Nephron progenitor cell (in vitro differentiated cells): ENCODE data around the gene COPA.

ENCODE experiments used
- DNase-seq: peaks from one replicate; pipeline ENCODE4 v3.0.0; 2021
- H3K27ac Mint-ChIP-seq: 2 replicates; pipeline ENCODE4 v1.8.0; 2021; ENCODE audit warnings: mild to moderate bottlenecking, moderate library complexity, mixed read lengths
- H3K27me3 Mint-ChIP-seq: 2 replicates; pipeline ENCODE4 v1.8.0; 2021; ENCODE audit warnings: mild to moderate bottlenecking, low read depth, mixed read lengths; ENCODE audit not compliant: poor library complexity
- H3K36me3 Mint-ChIP-seq: 2 replicates; pipeline ENCODE4 v1.8.0; 2021; ENCODE audit warnings: low read depth, mixed read lengths
- H3K4me1 Mint-ChIP-seq: 2 replicates; pipeline ENCODE4 v1.8.0; 2021; ENCODE audit warnings: mixed read lengths
- H3K4me3 Mint-ChIP-seq: 2 replicates; pipeline ENCODE4 v1.8.0; 2021; ENCODE audit warnings: mild to moderate bottlenecking, moderate library complexity, mixed read lengths
- H3K9me3 Mint-ChIP-seq: 2 replicates; pipeline ENCODE4 v1.8.0; 2021; ENCODE audit warnings: mild to moderate bottlenecking, moderate library complexity, mixed read lengths
- CTCF ChIP-seq: fragments of 200-600 bp; sonication (generic); IDR thresholded peaks from 2 replicates; pipeline ENCODE4 v1.5.0; 2021; ENCODE audit warnings: antibody characterized with exemption

Gene COPA

GRCh38 chr1:160369087-160369486 lies 26.0 kb upstream of the COPA start:
- no peak for DNase-seq
- Mint-ChIP-seq H3K36me3 (no peaks in the 10 kb centered on the region), H3K9me3 (no peaks in the 10 kb centered on the region), H3K27me3 (peaks cover 6% of the 10 kb centered on the region), H3K4me3 (no peak overlapping the region), H3K4me1 (peaks cover 44% of the 10 kb centered on the region), H3K27ac (no peak overlapping the region)
- no peak for TF ChIP-seq CTCF

GRCh38 chr1:160367934-160368923 lies 25.2 kb upstream of the COPA start:
- Mint-ChIP-seq H3K9me3 (no peaks in the 10 kb centered on the region), H3K36me3 (no peaks in the 10 kb centered on the region), H3K27ac (no peak overlapping the region), H3K27me3 (peaks cover 6% of the 10 kb centered on the region), H3K4me1 (peaks cover 46% of the 10 kb centered on the region), H3K4me3 (no peak overlapping the region)
- no peak for TF ChIP-seq CTCF
- DNase-seq, result no peak

- TF ChIP-seq CTCF, result no peak
- Mint-ChIP-seq H3K27me3 (peaks cover 6% of the 10 kb centered on the region), H3K27ac (no peak overlapping the region), H3K36me3 (no peaks in the 10 kb centered on the region), H3K4me1 (peaks cover 50% of the 10 kb centered on the region), H3K9me3 (no peaks in the 10 kb centered on the region), H3K4me3 (no peak overlapping the region)
- no peak for DNase-seq
Measured at GRCh38 chr1:160367516-160367900, 24.5 kb upstream of the COPA start.

GRCh38 chr1:160366731-160367515 lies 23.9 kb upstream of the COPA start, which contains the start of gene NHLH1:
Gene NHLH1, plus strand, starts transcription at chr1:160367071. Its CDS starts 3,661 bp downstream, at chr1:160370732.
- DNase-seq, result no peak
- no peak within 1 kb of the TSS for H3K27ac Mint-ChIP-seq
- H3K9me3 Mint-ChIP-seq, result no peaks in the 10 kb centered on the region

GRCh38 chr1:160365325-160365724 lies 22.3 kb upstream of the COPA start:
- peaks cover 48% of the 10 kb centered on the region for H3K4me1 Mint-ChIP-seq
- no peak for TF ChIP-seq CTCF
- peaks cover 7% of the 10 kb centered on the region for H3K36me3 Mint-ChIP-seq
- no peak for DNase-seq
- no peaks in the 10 kb centered on the region for H3K9me3 Mint-ChIP-seq
- H3K27me3 Mint-ChIP-seq, result peaks cover 3% of the 10 kb centered on the region
- H3K27ac Mint-ChIP-seq, result no peak overlapping the region
- H3K4me3 Mint-ChIP-seq, result no peak overlapping the region

More at GRCh38 chr1:160366731-160367515, 23.9 kb upstream of the COPA start, which contains the start of gene NHLH1:
- Mint-ChIP-seq H3K4me3 (no peak within 1 kb of the TSS), H3K27me3 (peaks cover 6% of the 10 kb centered on the region), H3K4me1 (peaks cover 51% of the 10 kb centered on the region), H3K36me3 (no peaks in the 10 kb centered on the region)
- no peak for TF ChIP-seq CTCF
